HL-60 (cell line): ENCODE data around the gene BTBD9.

Experiments
- DNase-seq, 2 experiments: peaks; one replicate each; pipeline ENCODE4 v3.0.0-alpha.2; 2010 to 2020; ENCODE audit warnings: low read depth in 1 of 2, low spot score in 1 of 2
- H3K27ac ChIP-seq: fragments of 250-450 bp; sonication (Bioruptor Pico); replicated peaks from 2 replicates; pipeline ENCODE4 v1.5.1; 2020; ENCODE audit warnings: mild to moderate bottlenecking, moderate library complexity
- H3K27me3 ChIP-seq: fragments of 250-450 bp; sonication (Bioruptor Pico); 2 replicates; pipeline ENCODE4 v1.5.1; 2021; ENCODE audit warnings: mild to moderate bottlenecking, moderate library complexity; ENCODE audit not compliant: insufficient read depth, poor library complexity, severe bottlenecking
- H3K4me3 ChIP-seq: replicated peaks from 2 replicates; pipeline ENCODE4 v1.5.1; 2011; ENCODE audit warnings: mild to moderate bottlenecking, control low read depth, low read length; ENCODE audit not compliant: insufficient read depth
- GABPA ChIP-seq: IDR thresholded peaks from 2 replicates; pipeline ENCODE4 v1.6.1; 2012; ENCODE audit warnings: low read depth
- POLR2AphosphoS5 ChIP-seq: IDR thresholded peaks from 2 replicates; pipeline ENCODE4 v1.6.1; 2012; ENCODE audit warnings: low read depth
- SPI1 ChIP-seq: IDR thresholded peaks from 2 replicates; pipeline ENCODE4 v1.6.1; 2012; ENCODE audit warnings: low read depth, mild to moderate bottlenecking, borderline replicate concordance
- TF ChIP-seq, protein P1 (sequence below): IDR thresholded peaks from one replicate; pipeline ENCODE4 v1.5.1; 2011; ENCODE audit warnings: low read length, control low read depth, inconsistent platforms; ENCODE audit not compliant: insufficient read depth
- TF ChIP-seq, protein P2 (sequence below): IDR thresholded peaks from 2 replicates; pipeline ENCODE4 v1.6.1; 2012; ENCODE audit warnings: low read depth; ENCODE audit not compliant: insufficient replicate concordance

BTBD9 gene

DNA sequence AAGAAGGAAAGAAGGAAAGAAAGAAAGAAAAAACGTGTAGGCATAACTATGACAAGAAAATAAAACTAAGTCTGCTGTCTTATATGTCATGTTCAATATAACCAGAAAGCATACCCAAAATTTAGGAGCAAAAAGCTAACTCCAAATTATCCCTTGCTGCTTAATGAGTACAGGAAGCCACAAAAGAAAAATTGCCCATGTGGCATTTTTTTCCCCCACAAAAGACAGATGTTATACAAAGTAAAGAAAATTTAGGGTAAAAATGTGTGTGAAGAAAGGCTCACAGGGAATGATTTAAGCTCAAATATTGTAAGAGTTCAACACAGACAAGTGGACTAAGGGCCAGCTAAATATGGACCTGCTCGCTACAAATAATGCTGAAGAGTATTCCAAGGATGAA lies 263.8 kb downstream of the BTBD9 start:
- TF ChIP-seq POLR2AphosphoS5 (no peak), GABPA (no peak), SPI1 (no peak)
- TF ChIP-seq, protein P1, sequence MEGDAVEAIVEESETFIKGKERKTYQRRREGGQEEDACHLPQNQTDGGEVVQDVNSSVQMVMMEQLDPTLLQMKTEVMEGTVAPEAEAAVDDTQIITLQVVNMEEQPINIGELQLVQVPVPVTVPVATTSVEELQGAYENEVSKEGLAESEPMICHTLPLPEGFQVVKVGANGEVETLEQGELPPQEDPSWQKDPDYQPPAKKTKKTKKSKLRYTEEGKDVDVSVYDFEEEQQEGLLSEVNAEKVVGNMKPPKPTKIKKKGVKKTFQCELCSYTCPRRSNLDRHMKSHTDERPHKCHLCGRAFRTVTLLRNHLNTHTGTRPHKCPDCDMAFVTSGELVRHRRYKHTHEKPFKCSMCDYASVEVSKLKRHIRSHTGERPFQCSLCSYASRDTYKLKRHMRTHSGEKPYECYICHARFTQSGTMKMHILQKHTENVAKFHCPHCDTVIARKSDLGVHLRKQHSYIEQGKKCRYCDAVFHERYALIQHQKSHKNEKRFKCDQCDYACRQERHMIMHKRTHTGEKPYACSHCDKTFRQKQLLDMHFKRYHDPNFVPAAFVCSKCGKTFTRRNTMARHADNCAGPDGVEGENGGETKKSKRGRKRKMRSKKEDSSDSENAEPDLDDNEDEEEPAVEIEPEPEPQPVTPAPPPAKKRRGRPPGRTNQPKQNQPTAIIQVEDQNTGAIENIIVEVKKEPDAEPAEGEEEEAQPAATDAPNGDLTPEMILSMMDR, result no peak
- TF ChIP-seq, protein P2, sequence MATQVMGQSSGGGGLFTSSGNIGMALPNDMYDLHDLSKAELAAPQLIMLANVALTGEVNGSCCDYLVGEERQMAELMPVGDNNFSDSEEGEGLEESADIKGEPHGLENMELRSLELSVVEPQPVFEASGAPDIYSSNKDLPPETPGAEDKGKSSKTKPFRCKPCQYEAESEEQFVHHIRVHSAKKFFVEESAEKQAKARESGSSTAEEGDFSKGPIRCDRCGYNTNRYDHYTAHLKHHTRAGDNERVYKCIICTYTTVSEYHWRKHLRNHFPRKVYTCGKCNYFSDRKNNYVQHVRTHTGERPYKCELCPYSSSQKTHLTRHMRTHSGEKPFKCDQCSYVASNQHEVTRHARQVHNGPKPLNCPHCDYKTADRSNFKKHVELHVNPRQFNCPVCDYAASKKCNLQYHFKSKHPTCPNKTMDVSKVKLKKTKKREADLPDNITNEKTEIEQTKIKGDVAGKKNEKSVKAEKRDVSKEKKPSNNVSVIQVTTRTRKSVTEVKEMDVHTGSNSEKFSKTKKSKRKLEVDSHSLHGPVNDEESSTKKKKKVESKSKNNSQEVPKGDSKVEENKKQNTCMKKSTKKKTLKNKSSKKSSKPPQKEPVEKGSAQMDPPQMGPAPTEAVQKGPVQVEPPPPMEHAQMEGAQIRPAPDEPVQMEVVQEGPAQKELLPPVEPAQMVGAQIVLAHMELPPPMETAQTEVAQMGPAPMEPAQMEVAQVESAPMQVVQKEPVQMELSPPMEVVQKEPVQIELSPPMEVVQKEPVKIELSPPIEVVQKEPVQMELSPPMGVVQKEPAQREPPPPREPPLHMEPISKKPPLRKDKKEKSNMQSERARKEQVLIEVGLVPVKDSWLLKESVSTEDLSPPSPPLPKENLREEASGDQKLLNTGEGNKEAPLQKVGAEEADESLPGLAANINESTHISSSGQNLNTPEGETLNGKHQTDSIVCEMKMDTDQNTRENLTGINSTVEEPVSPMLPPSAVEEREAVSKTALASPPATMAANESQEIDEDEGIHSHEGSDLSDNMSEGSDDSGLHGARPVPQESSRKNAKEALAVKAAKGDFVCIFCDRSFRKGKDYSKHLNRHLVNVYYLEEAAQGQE, result no peak
- no peak overlapping the region for H3K27ac ChIP-seq
- no peak for DNase-seq

DNA sequence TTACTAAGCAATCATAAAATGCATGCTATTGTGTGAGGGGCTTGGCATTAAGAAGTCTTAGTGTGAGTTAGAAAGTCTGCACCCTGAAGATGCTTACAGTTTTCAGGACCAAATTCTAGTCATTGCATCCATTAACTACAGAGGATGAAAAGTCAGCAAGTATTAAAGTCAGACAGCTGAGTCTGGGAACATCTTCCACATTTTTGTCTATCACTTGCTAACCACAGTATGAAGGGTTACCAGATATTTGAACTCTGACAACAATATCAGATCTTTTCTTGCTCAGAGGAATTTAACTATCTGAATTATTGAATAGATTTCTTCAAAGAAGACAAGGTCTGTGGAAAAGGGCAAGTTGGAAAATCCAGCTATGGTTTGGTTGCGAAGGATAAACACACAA lies 264.4 kb downstream of the BTBD9 start:
- Histone ChIP-seq H3K27ac (no peak overlapping the region), H3K27me3 (no peaks in the 10 kb centered on the region), H3K4me3 (no peak overlapping the region)
- DNase-seq, result no peak
- TF ChIP-seq GABPA (no peak), POLR2AphosphoS5 (no peak), SPI1 (no peak)
- TF ChIP-seq, protein P1, result no peak
- TF ChIP-seq, protein P2, result no peak

More for the DNA sequence above, 263.8 kb downstream of the BTBD9 start:
- Histone ChIP-seq H3K4me3 (no peak overlapping the region), H3K27me3 (no peaks in the 10 kb centered on the region)

- DNase-seq, result no peak
- Histone ChIP-seq H3K27me3 (no peaks in the 10 kb centered on the region), H3K4me3 (no peak overlapping the region), H3K27ac (no peak overlapping the region)
- TF ChIP-seq GABPA, result no peak
- TF ChIP-seq, protein P1, result no peak
- TF ChIP-seq POLR2AphosphoS5, result no peak
- no peak for TF ChIP-seq SPI1
- TF ChIP-seq, protein P2, result no peak
These were observed 267.8 kb downstream of the BTBD9 start for GRCh38 chr6:38371881-38372280.
